ENCODE data around the gene INSM1.
A peak's percentile ranks its signal among the peaks of the same experiment; 100 is the strongest.

Gene INSM1

DNA sequence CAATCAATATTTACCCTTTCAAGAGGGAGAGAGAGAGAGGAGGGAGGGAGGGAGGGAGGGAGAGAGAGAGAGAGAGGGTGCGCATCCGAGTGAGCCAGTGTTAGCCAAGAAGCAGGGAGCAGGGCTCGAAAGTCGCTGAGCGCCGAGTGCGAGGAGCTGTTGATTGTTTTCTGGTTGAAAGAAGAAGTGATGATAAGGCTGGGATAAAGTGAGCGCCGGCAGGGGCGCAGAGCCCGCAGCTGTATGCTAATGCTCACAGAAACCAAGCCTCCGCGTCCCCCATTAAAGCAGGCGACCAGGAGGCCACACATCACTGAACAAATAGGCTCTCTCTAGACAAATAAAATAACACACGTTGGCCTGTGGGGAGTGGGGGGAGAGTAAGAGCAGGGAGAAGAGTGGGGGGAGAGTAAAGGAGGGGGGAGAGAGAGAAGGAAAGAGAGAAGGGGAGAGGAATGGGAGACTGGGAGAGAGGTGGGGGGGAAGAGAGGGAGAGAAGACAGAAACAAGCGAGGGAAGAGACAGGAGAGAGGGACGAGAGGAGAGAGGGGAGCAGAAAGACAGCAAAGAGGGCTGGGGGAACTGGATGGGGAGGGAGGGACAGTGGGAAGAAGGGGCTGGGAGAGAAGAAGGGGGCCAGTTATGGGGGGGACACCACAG is 5.0 kb upstream of the INSM1 start:
- no peak for DNase-seq (ENCODE audit: low read depth in 1 of 2, low spot score in 1 of 2)

DNA sequence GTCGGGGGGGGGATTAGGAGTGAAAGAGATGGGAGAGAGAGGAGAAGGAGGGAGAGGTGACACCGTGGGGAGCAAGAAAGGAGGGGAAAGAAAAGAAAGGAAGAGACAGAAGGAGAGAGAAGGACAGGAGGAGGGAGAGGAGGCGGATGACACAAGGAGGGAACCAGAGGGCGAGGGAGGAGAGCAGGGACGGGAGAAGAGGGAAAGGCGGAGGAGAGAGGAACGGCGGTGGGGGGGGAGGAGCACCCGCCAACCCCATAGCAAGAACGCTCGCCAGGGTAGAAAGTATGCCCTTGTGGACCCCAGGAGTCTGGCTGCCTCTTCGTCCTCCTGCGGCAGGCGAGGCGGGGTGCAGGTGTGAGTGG is 4.5 kb upstream of the INSM1 start:
- no peak for DNase-seq (ENCODE audit: low read depth in 1 of 2, low spot score in 1 of 2)

DNA sequence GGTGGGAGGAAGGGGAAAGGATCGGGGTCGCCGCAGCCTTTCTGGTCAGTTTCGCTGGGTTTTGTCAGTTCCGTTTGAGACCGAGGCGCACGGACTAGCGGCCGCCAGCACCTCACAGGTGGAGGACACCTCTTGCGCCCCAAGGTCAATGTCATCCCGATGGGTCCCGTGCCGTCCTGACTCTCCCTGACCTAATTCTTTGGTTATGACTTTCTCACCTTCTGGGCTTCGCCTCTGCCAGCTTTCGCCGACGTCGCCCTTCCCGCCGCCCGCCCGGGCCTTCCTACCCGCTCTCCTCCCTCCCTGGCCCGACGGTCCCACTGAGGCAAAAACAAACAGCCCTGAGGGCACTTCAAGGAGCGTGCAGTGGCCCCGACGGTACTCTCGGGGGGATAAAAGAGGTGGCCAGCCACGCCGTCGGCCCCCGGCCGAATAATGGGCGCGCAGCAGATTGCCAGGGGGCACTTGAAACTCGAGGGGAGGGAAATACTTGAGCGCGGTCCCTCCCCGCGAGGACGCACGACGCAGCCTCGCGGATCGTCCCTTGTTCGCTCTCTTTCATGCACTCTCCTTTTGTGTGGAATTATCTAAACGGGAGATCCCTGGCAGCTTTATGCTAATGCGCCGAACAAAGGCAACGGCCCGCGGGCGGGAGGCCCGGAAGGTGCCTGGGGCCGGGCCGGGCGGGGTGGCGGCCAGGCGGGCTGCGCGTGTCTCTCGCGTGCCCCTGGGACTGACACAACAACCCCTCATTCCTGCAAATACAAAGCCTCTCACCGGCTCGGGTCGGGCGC is 3.9 kb upstream of the INSM1 start:
- no peak for DNase-seq (ENCODE audit: low read depth in 1 of 2, low spot score in 1 of 2)

DNA sequence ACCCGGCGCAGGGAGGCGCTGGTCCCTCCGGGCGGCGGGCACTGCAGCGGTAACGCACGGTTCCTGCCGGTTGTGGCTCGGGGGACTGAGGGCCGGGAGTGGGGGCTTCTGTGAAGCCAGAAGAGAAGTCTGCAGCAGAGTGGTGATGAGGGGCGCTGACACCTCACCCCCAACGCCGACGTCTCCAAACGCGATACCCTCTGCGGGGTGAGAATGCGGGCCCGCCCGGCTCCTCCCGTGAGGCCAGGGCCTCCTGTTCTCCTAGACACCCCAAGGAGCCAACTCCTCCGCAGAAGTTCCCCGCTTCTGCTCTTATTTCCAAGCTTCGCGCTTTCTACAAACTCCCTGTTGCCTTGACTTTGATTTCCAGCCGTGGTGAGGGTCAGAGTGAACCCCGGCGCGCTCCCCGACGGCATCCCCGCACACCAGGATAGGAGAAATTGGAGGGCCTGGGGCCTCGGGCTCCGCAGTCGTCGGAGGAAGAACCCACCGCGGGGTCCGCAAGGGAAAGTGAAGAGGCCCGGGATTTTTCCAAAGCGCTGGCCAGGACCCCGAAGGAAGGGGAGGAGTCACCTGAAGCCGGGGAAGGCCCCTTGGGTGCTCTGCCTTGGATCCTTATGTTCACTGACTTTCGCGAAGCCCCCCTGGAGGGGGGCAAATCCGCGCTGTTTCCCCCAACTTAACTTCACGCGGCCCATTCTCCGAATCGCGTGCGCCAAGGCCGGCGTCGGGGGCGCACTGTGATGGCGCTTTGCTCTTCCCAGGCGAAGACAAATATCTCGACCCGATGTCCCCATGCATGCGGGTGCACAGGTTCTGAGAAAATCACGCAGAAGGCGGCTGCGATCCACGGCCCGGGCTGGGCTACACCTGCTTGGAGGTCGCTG is 3.1 kb upstream of the INSM1 start:
- no peak for DNase-seq (ENCODE audit: low read depth in 1 of 2, low spot score in 1 of 2)

DNA sequence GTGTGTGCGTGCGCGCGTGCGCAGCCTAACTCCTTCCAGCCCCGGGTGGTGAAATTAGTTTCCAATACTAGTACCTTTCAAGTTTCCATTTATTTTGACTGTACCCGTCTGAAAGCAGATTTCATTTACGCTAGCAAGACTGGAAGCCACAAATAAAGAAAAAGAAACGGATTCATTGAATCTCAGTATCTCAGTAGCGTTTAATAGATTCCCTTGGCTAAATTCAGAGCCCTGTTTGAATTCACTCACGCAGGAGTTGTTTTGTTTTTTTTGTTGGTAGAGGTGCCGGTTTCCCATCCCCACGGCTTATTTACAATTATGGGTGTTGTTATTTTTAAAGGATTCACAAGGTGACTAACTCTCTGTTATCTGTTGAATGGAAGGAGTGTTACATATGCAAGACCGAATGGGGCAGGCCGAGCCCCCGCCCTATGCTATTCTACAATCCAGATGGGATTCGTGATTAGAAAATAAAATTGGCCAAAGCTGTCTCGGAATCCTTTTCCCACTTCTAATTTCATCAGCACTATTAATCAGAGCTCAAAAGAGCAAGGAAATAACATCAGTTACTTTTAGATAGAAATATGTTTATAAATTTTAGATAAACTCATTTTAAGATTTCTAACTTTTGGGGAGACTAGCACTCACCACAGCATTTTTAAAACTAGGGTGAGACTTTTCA is 2.3 kb upstream of the INSM1 start:
- DNase-seq (ENCODE audit: low read depth in 1 of 2, low spot score in 1 of 2): no peak

DNA sequence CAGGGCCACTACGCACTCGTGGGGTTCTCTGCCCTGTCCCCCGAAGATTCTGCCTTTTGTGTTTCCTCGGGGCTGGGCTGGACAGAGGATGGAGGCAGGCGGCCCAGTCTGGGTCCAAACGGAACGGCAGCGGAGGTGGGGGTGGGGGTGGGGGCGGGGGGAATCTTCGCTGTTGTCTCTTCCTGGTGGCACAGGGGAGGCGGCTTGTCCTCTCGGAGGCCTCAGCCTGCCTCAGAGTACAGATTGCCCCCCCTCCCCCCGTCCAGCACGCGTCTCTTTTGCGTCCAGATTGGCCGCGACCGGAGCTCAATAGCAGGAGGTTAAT is 1.4 kb upstream of the INSM1 start:
- DNase-seq (ENCODE audit: low read depth in 1 of 2, low spot score in 1 of 2): no peak

DNA sequence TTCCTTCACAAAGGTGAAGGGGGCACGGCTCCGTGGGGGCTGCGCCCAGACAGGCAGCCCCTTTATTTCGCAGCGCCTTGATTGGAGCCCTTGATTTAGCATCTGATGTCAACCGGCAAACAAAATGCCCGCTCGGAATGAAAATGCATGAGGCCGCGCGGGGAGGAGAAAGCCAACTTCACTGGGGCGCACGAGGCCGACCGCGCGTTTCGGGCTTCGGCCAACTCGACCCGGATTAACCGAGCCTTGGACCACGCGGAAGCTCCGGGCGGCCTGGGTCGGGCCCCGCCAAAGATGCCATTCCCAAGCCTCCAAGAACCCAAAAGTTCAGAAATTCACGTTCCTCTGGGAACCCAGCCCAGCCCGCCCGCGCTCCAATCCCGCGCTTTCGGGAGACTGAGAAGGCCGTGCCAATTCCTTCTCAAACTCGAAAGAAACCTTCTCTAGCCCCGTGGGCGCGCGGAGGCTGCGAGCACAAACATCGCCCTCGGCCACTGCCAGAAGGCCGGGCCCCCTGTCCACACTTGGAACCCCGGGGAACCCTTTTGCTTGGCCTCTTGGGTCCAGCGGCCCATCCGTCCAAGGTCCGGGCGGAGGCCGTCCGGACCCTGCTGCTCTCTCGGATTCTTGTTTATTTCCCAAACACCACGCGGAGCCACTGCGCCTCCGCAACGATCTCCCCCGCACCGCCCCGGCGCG is 879 bp upstream of the INSM1 start:
- DNase-seq (ENCODE audit: low read depth in 1 of 2, low spot score in 1 of 2): no peak

DNA sequence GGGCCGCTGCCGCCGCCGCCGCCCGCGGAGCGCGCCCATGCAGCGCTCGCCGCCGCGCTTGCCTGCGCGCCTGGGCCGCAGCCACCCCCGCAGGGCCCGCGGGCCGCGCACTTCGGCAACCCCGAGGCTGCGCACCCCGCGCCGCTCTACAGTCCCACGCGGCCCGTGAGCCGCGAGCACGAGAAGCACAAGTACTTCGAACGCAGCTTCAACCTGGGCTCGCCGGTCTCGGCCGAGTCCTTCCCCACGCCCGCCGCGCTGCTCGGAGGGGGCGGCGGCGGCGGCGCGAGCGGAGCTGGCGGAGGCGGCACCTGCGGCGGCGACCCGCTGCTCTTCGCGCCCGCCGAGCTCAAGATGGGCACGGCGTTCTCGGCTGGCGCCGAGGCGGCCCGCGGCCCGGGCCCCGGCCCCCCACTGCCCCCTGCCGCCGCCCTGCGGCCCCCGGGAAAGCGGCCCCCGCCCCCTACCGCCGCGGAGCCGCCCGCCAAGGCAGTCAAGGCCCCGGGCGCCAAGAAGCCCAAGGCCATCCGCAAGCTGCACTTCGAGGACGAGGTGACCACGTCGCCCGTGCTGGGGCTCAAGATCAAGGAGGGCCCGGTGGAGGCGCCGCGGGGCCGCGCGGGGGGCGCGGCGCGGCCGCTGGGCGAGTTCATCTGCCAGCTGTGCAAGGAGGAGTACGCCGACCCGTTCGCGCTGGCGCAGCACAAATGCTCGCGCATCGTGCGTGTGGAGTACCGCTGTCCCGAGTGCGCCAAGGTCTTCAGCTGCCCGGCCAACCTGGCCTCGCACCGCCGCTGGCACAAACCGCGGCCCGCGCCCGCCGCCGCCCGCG is 730 bp downstream of the INSM1 start:
- DNase-seq (ENCODE audit: low read depth in 1 of 2, low spot score in 1 of 2): no peak

DNA sequence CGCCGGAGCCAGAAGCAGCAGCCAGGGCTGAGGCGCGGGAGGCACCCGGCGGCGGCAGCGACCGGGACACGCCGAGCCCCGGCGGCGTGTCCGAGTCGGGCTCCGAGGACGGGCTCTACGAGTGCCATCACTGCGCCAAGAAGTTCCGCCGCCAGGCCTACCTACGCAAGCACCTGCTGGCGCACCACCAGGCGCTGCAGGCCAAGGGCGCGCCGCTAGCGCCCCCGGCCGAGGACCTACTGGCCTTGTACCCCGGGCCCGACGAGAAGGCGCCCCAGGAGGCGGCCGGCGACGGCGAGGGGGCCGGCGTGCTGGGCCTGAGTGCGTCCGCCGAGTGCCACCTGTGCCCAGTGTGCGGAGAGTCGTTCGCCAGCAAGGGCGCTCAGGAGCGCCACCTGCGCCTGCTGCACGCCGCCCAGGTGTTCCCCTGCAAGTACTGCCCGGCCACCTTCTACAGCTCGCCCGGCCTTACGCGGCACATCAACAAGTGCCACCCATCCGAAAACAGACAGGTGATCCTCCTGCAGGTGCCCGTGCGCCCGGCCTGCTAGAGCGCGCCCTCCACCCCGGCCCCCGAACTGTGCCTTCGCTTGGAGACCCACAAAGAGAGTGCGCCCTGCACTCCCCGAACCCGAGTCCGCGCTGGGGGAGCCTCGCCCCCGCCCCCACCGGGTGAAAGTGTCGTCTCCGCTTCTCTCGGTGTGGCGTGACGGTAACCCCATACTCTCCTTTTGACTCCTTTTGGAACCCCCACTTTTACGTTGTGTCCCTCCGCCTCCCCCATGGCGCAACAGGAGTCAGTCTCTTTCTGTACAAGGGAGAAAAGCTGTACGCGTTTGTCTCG is 1.6 kb downstream of the INSM1 start:
- peak in 1 of 2 donors; percentile 9 for DNase-seq (ENCODE audit: low read depth in 1 of 2, low spot score in 1 of 2)

DNA sequence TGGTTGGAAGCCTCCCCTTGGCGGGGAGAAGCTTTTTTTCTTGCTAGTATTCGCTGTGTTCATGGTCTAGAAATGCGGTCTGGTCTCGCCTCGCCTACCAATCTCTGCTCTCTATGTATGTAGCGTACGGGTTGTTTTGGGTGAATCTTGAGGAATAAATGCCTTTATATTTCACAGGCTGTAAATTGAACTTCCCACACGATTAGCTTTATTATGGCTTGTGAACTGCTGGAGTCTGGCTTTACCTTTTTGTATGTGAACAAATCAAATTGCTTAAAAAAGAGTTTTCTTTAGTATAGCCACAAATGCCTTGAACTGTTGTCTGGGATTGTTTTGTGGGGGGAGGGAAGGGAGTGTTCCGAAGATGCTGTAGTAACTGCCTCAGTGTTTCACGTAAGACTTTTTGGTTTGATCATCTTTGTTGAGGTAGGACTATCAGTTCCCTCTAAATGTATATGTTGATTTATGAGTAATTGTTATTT is 2.2 kb downstream of the INSM1 start:
- no peak for DNase-seq (ENCODE audit: low read depth in 1 of 2, low spot score in 1 of 2)

DNA sequence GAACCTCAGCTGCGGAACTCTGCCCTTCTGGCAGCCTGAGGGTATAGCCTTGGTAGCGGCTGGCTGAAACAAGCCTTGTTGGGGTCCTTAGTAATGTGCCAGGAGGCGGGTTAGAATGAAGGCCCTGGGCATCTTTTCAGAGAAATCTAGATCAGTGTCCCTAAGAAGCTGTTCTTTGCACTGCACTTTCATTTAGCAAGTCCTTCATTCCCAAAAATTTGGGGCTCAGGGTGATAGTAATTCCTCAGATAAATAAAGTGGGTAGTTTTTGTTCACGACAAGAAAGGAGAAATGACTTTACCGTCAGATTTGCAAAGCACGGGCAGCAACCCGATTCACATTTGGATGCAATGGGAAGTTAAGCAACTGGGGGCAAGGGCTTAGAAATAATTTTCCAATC is 3.2 kb downstream of the INSM1 start:
- no peak for DNase-seq (ENCODE audit: low read depth in 1 of 2, low spot score in 1 of 2)

DNA sequence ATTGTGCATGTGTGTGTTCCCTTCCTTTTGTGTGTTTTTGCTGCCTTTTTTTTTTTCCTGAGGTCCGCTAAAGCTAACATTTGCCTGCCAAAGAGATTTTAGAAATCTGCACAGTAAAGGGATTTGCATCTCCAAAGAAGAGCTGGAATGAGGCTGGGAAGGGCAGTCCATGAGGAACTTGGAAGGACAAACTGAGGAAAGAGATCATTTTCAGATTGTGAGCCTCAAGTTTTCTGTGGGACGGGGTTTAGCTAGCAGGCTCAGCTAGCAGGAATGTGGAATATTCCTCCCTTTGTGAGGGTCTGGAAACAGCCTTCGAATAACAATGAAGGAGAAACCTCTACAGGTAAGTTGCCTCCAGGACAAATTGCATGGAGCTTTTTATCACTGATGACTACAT is 3.8 kb downstream of the INSM1 start:
- DNase-seq (ENCODE audit: low read depth in 1 of 2, low spot score in 1 of 2): no peak

DNA sequence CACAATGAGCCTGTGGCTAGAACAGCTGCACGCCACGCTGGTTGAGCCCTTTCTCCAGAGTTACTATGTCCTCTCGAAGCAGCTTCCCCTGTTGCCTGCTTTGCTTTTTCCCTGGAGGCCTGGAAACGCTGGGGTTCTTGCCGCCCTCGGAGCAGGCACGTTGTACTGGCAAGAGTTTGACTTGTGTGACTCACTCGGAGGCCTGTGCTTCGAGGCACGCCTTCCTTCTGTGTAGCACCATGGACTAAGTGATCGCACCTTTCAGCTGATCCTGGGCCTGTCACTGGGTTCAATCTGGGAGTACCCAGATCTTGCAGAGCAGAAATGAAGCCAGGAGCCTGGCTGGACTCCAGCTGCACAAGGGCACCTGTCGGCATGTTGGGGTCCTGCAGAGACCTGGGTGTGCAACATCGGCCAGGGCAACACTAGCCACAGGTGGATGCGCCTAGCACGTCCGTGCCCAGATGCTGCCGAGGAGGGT is 5.2 kb downstream of the INSM1 start:
- no peak for DNase-seq (ENCODE audit: low read depth in 1 of 2, low spot score in 1 of 2)

DNA sequence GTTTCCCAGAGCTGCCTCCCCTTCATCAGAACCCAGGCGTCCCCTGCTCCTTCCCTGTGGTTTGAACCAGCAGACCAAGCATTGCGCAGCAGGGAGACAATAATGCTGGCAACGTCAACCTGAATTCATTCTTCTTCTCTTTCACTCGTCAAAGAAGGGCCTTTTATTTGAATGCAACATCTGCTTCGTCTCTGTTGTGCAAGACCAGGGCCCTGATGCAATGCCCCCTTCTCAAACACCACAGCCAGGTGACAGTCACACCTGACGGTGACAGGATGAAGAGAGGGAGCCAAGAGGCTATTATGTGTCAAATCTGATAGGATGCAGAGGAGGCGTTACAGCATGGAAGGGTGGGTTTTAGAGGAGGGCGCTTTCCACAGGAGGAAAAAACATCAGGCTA is 8.0 kb downstream of the INSM1 start:
- DNase-seq (ENCODE audit: low read depth in 1 of 2, low spot score in 1 of 2): no peak

DNA sequence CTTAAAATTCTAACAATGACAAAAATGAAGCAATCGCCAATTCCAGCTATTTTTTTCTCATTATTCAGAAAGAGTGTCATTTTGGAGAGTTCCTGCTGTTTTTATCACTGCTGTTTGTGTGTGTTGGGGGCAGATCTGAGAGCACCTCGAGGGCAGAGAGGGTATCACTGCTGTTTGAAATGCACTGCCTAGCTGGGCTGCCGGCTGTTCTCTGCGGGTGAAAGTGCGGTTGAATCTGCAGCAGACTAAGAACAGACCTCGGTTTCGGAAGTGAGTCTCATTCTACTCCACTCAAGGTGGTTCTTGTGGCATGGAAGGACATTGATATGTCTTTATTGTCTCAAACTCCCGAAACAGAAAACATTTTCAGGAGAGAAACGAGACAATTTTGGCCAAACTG is 18.3 kb downstream of the INSM1 start:
- no peak for DNase-seq (ENCODE audit: low read depth in 1 of 2, low spot score in 1 of 2)

DNA sequence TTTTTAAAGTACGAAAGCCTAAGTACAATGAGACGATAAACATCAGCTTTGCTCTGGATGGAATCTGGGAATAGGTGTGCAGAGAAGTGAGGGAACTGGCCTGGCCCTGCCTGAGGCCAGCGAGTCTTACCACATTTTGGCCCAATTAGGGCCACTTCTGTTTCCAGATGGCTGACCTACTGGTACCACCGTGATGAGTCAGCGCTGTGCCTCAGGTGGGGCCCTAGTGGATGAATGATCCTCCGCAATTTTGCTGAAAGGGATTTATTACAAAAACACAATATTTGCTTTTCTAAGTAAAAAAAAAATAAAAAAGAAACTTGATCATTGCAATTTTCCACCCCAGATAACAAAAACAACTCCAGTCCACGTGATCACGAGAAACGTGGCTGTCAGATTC is 22.5 kb downstream of the INSM1 start:
- no peak for DNase-seq (ENCODE audit: low read depth in 1 of 2, low spot score in 1 of 2)

DNA sequence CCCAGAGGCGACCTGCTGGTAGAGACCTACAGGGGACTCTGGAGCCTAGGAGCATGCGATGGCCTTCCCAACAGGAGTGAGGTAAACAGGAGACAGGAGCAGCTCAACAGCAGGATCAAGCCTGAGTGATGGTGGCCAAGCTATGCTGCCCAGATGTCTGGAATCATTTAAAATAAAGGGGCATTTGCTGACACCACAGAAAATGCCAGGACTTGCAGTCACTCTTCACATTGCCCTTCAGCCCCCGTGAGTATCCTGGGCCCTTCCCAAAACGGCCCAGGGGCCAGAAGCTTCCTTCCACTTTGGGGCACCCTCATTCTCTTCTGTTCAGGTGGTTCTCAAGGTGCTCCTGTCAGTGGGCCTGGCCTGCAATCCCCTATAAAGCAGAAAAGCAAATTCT is 23.2 kb downstream of the INSM1 start:
- no peak for DNase-seq (ENCODE audit: low read depth in 1 of 2, low spot score in 1 of 2)

DNA sequence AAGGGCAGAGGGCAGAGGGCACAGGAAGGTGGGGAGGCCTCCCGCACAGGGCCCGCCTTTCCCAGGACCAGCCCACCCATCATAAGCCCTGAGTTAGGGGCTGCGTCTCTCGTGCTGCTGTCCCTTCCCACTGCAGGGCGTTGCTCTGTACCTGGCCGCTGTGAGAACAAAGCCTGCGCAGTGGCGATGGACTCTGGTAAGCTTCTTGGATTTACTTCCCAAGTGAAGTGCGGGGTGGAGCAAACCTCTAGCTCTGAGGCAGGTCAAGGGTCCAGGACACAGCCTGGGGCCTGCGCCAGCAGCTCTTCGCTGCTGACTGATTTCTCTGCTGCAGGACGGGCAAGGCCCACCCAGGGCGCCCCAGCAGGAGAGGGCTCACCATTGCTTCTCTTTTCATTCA is 23.9 kb downstream of the INSM1 start:
- DNase-seq (ENCODE audit: low read depth in 1 of 2, low spot score in 1 of 2): no peak

All from activated CD4-positive, alpha-beta T cell treated with anti-CD3 and anti-CD28 coated beads, Interleukin-2, amount 50 U/mL, for 24 hours (primary cell).